ENCODE data around the gene SIAH1.
"Not testable (repeated sequence)": the region's sequence is repeated elsewhere in the genome, so short reads cannot be mapped to it uniquely, and the experiment has no call there.

The SIAH1 gene

GRCh38 chr16:48365025-48365600, 20.1 kb downstream of the SIAH1 start:
- no peak for FAIRE-seq

DNA sequence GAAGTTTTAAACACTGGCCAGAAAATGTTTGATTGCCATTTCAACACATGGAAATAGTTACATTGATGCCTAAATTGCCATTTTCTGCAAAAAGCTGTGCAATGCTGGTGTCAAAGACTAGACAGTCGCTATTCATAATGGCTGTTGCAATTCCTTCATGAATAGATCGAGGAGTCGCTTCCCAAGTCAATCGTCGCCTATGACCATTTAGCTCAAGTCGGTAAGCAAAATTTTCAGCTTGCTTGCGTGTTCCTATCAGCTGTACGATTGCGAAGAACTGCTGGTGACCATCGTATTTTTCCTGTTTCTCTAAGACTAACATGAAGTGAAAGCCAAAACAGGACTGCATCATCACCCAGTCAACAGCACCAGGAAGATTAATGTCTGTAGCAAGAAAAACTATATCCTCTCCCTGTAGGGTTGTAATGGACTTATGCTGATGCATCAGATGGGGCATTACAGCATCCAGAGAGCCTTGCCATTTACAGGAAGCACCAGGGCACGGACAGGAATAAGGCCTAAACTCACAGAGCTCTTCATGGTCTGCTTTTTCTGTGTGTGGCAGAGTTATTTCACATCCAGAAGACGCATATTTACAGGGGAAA, 23.6 kb downstream of the SIAH1 start:
- no peak for FAIRE-seq

GRCh38 chr16:48361012-48361411, 24.2 kb downstream of the SIAH1 start:
- no peak for FAIRE-seq

DNA sequence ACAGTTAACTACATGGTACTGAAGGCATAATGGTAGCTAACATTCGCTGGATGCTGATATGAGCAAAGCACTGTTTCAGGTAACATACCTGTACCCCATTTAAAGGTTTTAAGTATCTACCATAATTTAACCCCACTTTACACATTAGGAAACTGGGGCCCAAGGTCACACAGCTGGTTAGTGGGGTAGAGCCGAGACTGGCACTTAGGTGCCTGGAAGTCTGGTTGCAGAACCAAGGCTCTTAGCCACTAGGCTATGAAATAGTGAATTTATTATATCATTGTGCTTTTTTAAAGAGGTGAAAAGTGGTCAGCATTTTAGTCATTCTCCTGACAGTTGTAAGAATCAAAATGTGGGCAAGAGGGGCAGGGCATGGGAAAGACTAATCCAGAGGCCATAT, 25.2 kb downstream of the SIAH1 start:
- FAIRE-seq = no peak

GRCh38 chr16:48358419-48358818, 26.8 kb downstream of the SIAH1 start:
- FAIRE-seq = no peak

DNA sequence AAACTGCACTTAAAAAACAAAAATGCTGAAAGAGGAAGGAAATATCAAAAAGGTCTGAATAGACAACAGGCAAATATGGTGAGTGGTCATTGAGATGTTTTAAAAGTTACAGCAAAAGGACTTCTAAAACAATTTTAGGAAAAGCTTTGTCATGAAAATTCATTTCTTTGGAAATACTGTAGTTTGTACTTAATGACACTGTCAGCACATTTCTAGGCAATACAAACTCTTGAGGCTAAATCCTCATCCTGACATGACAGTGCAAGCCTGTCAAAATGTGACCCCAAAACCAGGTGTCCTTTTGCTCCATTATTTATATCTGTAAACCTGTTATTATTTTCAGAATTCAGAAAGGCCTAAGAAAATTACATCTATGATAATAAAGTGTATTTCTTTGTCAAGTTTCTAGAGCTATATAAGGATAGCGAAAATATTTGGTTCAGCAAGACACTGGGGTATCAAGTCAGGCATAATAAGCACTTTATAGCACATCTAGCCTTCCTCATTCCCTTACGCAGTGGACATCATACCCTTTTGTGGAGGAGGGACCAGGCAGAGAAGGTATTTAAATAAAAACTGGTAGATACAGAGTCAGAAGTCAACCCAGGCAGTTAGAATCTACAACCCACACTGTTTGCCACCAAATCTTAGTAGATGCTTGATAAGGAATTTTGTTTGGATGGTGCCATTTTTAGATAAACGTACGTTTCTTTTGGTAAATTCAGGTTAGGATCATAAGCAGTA, 28.4 kb downstream of the SIAH1 start:
- FAIRE-seq = no peak

GRCh38 chr16:48354877-48355855, 30.0 kb downstream of the SIAH1 start:
- FAIRE-seq = no peak

GRCh38 chr16:48354385-48354784, 30.8 kb downstream of the SIAH1 start:
- not testable (repeated sequence) for FAIRE-seq

- no peak for FAIRE-seq
These were observed 31.5 kb downstream of the SIAH1 start for GRCh38 chr16:48353565-48354163.

- no peak for FAIRE-seq
These were observed 32.4 kb downstream of the SIAH1 start for GRCh38 chr16:48352648-48353390.

DNA sequence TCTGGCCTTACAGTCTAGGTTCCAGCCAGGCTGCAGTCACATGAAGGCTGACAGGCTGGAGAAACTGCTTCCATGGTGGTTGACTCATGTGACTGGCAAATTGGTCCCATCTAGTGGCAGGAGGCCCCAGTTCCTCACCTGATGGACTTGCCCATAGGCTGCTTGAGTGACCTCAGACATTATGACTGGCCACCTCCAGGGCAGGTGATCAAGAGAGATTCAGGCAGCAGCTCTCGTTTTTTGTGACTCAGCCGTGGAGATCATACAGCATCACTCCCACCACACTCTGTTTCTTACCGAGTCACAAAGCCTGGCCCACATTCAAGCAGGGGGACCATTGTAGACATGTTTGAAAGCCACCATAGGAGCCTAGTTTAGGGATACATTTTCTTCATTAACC, 34.5 kb downstream of the SIAH1 start:
- no peak for FAIRE-seq

GRCh38 chr16:48347980-48348379, 37.2 kb downstream of the SIAH1 start:
- no peak for FAIRE-seq

DNA sequence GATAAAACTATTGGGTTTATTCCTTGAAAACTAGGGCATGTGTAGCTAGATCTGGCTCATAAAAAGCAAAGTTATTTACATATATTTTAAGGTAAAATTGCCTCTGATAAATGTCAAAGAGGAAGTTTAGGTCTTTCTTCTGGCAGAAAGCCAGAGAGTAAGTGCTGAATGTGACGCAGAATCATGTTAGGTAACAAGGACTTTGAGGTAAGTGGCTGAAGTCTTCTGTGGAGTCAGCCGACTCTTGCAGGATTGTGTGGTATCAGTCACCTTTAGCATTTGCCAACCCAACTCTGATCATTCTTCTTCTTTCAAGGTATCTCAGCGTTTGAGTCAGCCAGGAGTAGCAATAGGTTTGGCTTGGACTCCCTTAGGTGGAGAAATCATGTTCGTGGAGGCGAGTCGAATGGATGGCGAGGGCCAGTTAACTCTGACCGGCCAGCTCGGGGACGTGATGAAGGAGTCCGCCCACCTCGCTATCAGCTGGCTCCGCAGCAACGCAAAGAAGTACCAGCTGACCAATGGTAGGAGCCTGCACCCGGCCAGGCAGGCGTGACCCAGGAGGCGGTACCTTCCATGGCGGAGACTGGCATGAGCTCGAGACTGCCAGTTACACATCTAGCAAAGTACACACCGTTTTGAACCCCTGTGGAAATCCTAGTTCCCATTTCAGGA, 37.9 kb downstream of the SIAH1 start:
- FAIRE-seq = no peak

- no peak for FAIRE-seq
These were observed 42.6 kb downstream of the SIAH1 start for GRCh38 chr16:48342591-48342990.

DNA sequence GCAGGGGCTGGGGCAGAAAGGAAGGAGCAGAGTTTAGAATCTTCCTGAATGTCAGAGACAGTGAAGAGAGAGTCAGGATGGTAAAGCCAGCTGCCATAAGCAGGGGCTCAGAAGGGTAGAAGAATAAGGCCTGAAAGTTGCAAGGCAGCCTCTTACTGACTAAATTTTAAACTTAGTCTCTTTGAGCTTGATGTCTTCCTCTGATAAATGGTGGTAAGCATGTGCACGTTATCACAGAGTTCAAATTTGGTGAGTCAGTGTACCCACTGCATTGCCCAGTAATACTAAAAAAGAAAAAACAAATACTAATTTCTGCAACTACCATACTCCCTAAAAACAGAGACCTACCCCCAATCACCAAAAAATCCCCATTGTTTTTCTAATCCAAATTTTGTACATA, 45.2 kb downstream of the SIAH1 start:
- FAIRE-seq = no peak

DNA sequence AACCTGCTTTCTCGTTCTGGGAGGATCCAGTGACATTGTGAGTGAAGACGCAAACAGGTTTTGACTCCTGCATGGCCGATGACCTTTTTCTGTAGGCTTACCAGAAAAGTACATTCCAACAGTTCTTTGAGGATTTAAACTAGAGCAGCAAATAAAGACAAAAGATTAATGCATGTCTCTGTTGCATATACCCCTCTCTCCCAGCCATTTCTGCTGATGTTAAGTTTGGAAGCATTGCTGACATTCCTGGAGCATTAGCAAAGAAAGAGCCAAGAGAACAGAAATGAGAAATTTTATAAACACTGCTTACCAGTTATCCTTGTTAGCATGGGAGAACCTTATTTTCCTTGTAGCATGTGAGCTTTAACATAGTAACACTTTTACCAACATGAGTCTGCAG, 49.3 kb downstream of the SIAH1 start:
- FAIRE-seq = no peak

GRCh38 chr16:48334325-48334724, 50.9 kb downstream of the SIAH1 start:
- no peak for FAIRE-seq

GRCh38 chr16:48332978-48333377, 52.2 kb downstream of the SIAH1 start:
- no peak for FAIRE-seq

DNA sequence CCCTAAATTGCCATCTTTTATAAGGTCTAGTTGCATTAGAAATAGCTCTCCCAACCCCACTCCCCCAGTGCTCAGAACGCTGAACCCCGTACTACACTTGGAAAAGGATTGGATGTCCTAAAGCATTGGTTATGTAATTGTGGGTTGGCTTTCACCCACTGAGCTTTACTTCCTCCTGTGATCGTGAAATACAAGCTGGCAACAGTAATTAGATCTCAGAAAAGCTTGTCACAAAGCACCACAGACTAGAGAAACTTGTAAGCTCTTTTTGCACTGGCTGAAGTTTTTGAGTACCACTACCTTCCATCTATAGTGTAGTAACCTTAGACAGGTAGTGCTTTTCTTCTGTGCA, 54.4 kb downstream of the SIAH1 start:
- no peak for FAIRE-seq

GRCh38 chr16:48330189-48330840, 54.9 kb downstream of the SIAH1 start:
- FAIRE-seq = no peak

GRCh38 chr16:48329138-48329537, 56.1 kb downstream of the SIAH1 start:
- no peak for FAIRE-seq
